ENCODE measurements around the gene WBP2NL.

GRCh38 chr22:42056757-42057511 is 58.3 kb downstream of the WBP2NL start:
- TF ChIP-seq CTCF (IDR thresholded peaks at IDR 0.05) (no peak), POLR2A (IDR thresholded peaks at IDR 0.05) (no peak)

Data from gastroesophageal sphincter (tissue), 3 donors.